OCI-LY1 (cell line): Measurements from ENCODE around the gene ITIH2.

Source experiments
- CTCF ChIP-seq: fragments of 200-600 bp; sonication (generic), shearing (Covaris generic); IDR thresholded peaks from 2 replicates; pipeline ENCODE4 v1.5.1; 2017; ENCODE audit warnings: mild to moderate bottlenecking, antibody characterized with exemption, low read length, moderate library complexity, mixed read lengths
- EZH2 ChIP-seq: fragments of 200-600 bp; sonication (generic), shearing (Covaris generic); IDR thresholded peaks from 2 replicates; pipeline ENCODE4 v1.8.0; 2017; ENCODE audit warnings: borderline replicate concordance, mixed run types, mild to moderate bottlenecking, antibody characterized with exemption, low read length, moderate library complexity, mixed read lengths

- TF ChIP-seq CTCF (no peak), EZH2 (no peak)
Observed at GRCh38 chr10:7744307-7744706, 41.2 kb downstream of the ITIH2 start.
